Esophagus squamous epithelium (tissue), 5 donors: ENCODE measurements around the gene FCRL2. TPM values are rescaled to one million over a fixed set of nuclear protein-coding genes. Genes with fewer than 3 reads are reported as not detected.

Source experiments
- DNase-seq: peaks from one replicate; lab custom pipeline; 2025; lab: John Stamatoyannopoulos, UW
- H3K27ac ChIP-seq, 4 donors: fragments of 200-600 bp; sonication (generic); one replicate each; pipeline ENCODE4 v1.5.1; 2016 to 2019; ENCODE audit warnings: mild to moderate bottlenecking in 1 of 4
- H3K27me3 ChIP-seq, 4 donors: fragments of 200-600 bp; sonication (generic); 1 replicate in 3 of 4; 2 replicates in 1 of 4; pipeline versions ENCODE4 v1.5.1 to v1.6.0; 2017 to 2021; ENCODE audit warnings: antibody characterized with exemption in 1 of 4
- H3K36me3 ChIP-seq, 3 donors: fragments of 200-600 bp; sonication (generic); one replicate each; pipeline ENCODE4 v1.5.1; 2016 to 2019
- H3K4me1 ChIP-seq, 3 donors: fragments of 200-600 bp; sonication (generic); one replicate each; pipeline ENCODE4 v1.5.1; 2017 to 2019
- H3K4me3 ChIP-seq, 4 donors: fragments of 200-600 bp; sonication (generic); 1 replicate in 3 of 4; 2 replicates in 1 of 4; pipeline ENCODE4 v1.5.1; 2016 to 2019; ENCODE audit warnings: mild to moderate bottlenecking in 2 of 4, moderate library complexity in 1 of 4
- H3K9me3 ChIP-seq, 3 donors: fragments of 200-600 bp; sonication (generic); one replicate each; pipeline ENCODE4 v1.5.1; 2016 to 2019
- POLR2A ChIP-seq, 4 donors: fragments of 450-650 bp; IDR thresholded peaks; one replicate each; pipeline ENCODE4 v1.6.1; 2017; ENCODE audit warnings: antibody characterized with exemption in 4 of 4, mild to moderate bottlenecking in 4 of 4, moderate library complexity in 3 of 4
- WGBS, 2 donors: methylation state at CpG; one replicate each; pipeline ENCODE4 v1.1.5; 2018; 5-methylcytosine and 5-hydroxymethylcytosine counted together
- intact Hi-C: fragments of 100-400 bp; cut with DNase I; formaldehyde crosslinking; loops from one replicate; pipeline ENCODE4 v1.15.0; 2022
- total RNA-seq, 4 donors: library from RNA; depleted of rRNA; stranded (reverse); fragments of >200 nt; gene quantifications; one replicate each; pipeline ENCODE4 v1.1.0, GENCODE V29; 2016
- TF ChIP-seq, protein P1 (sequence below), 6 experiments: fragments of 450-650 bp in 4 of 6; fragments of 200-600 bp in 2 of 6; sonication (generic) in 2 of 6; IDR thresholded peaks; one replicate each; pipeline ENCODE4 v1.5.1; 2016 to 2019; ENCODE audit warnings: antibody characterized with exemption in 6 of 6, mild to moderate bottlenecking in 4 of 6, moderate library complexity in 4 of 6
- donor health status: DM: yes; HTN: yes; CAD: no.

FCRL2 gene, protein sequence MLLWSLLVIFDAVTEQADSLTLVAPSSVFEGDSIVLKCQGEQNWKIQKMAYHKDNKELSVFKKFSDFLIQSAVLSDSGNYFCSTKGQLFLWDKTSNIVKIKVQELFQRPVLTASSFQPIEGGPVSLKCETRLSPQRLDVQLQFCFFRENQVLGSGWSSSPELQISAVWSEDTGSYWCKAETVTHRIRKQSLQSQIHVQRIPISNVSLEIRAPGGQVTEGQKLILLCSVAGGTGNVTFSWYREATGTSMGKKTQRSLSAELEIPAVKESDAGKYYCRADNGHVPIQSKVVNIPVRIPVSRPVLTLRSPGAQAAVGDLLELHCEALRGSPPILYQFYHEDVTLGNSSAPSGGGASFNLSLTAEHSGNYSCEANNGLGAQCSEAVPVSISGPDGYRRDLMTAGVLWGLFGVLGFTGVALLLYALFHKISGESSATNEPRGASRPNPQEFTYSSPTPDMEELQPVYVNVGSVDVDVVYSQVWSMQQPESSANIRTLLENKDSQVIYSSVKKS
- total RNA-seq = under 1 TPM in 2 of 4 donors, not detected in 2; 0.19 to 0.32 TPM

DNA sequence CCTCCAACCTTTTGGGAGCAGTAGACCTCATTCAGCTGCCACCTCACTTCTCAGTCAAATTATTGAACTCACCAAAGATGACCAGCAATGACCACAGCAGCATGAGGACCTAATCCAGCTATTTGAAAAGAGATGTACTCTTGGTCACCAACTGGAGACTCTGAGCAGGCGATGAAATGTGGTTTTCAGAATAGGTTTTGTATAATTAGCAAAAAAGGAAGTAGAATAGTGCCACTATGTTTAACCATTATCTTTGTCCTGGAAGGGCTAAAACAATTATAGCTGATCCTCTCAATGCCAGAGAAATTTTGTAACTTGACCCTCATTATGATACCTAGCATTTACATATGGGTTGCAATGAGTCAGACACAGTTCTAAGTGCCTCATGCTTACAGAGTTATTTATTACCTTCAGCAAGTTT lies at the start of gene FCRL2:
Gene FCRL2, minus strand, starts transcription at position 162 of the 421 bp plus-strand sequence. Its CDS starts 59 bp downstream, at position 103.
- no peak for DNase-seq
- no peaks in the 10 kb centered on the region for H3K4me1 ChIP-seq
- H3K9me3 ChIP-seq = no peaks in the 10 kb centered on the region
- H3K4me3 ChIP-seq = no peak within 1 kb of the TSS
- no peaks in the 10 kb centered on the region for H3K27me3 ChIP-seq
- intact Hi-C loops = no loop called here
- 57 to 62% methylated on average over 1 of the region's 1 CpG for WGBS, 2 donors
- no peak within 1 kb of the TSS for H3K27ac ChIP-seq
- TF ChIP-seq, protein P1, sequence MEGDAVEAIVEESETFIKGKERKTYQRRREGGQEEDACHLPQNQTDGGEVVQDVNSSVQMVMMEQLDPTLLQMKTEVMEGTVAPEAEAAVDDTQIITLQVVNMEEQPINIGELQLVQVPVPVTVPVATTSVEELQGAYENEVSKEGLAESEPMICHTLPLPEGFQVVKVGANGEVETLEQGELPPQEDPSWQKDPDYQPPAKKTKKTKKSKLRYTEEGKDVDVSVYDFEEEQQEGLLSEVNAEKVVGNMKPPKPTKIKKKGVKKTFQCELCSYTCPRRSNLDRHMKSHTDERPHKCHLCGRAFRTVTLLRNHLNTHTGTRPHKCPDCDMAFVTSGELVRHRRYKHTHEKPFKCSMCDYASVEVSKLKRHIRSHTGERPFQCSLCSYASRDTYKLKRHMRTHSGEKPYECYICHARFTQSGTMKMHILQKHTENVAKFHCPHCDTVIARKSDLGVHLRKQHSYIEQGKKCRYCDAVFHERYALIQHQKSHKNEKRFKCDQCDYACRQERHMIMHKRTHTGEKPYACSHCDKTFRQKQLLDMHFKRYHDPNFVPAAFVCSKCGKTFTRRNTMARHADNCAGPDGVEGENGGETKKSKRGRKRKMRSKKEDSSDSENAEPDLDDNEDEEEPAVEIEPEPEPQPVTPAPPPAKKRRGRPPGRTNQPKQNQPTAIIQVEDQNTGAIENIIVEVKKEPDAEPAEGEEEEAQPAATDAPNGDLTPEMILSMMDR (IDR thresholded peaks at IDR 0.05) = no peak
- no peak for TF ChIP-seq POLR2A (IDR thresholded peaks at IDR 0.05)
- H3K36me3 ChIP-seq = no peaks in the 10 kb centered on the region

DNA sequence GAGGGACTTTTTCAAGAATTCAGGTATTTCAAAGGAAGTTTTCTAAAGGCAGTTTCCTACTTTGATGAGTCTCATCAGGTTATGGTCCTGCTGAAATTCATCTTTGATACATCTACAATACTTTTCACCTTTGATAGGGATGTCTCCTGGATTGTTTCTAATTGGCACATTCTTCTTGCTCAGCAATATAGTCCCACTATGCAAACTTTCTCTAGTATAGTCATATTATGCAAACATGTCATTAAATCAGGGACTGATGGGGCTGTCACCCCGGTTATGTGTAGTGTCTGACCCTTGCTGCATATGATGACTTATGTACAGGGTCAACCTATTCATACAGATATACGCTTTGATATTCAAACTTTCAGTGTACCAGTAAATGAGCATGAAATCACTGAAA lies 43.4 kb upstream of the FCRL2 start:
- 58 to 74% methylated on average over 2 of the region's 2 CpGs for WGBS, 2 donors
- no peak overlapping the region for H3K4me3 ChIP-seq
- H3K9me3 ChIP-seq = no peaks in the 10 kb centered on the region
- H3K4me1 ChIP-seq = no peaks in the 10 kb centered on the region
- no peaks in the 10 kb centered on the region for H3K27me3 ChIP-seq
- H3K36me3 ChIP-seq = no peaks in the 10 kb centered on the region
- DNase-seq = no peak
- H3K27ac ChIP-seq = no peak overlapping the region
- TF ChIP-seq, protein P1 (IDR thresholded peaks at IDR 0.05) = no peak
- no peak for TF ChIP-seq POLR2A (IDR thresholded peaks at IDR 0.05)
- intact Hi-C loops = no loop called here

DNA sequence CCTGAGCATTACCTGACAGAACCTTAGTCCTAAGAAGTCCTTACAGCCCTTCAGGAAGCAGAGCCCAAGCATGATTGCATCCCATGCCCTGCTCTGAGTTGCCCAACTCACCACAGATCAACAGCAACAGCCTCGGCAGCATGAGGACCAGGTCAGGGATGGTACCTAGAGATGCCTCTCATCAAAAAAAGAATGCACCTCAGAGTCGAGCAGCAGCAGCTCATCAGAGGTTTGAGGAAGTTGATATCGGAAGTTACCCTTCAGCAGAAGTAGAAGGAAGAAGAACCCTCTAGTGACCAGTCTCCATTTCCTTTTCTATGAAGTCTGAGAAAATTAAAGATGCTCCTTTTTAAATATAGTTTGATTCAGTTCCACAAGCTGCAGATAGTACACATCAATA lies 43.0 kb upstream of the FCRL2 start, which contains the start of gene FCRL1:
Gene FCRL1, minus strand, starts transcription at position 225 of the 400 bp plus-strand sequence. Its CDS starts 83 bp downstream, at position 142.
- no peak for DNase-seq
- H3K36me3 ChIP-seq = no peaks in the 10 kb centered on the region
- intact Hi-C loops = no loop called here
- TF ChIP-seq POLR2A (IDR thresholded peaks at IDR 0.05) = no peak
- TF ChIP-seq, protein P1 (IDR thresholded peaks at IDR 0.05) = no peak
- WGBS, 2 donors = 57 to 61% methylated on average over 2 of the region's 3 CpGs
- no peaks in the 10 kb centered on the region for H3K9me3 ChIP-seq
- no peak within 1 kb of the TSS for H3K27ac ChIP-seq
- H3K4me3 ChIP-seq = no peak within 1 kb of the TSS
- H3K27me3 ChIP-seq = no peaks in the 10 kb centered on the region
- H3K4me1 ChIP-seq = no peaks in the 10 kb centered on the region

DNA sequence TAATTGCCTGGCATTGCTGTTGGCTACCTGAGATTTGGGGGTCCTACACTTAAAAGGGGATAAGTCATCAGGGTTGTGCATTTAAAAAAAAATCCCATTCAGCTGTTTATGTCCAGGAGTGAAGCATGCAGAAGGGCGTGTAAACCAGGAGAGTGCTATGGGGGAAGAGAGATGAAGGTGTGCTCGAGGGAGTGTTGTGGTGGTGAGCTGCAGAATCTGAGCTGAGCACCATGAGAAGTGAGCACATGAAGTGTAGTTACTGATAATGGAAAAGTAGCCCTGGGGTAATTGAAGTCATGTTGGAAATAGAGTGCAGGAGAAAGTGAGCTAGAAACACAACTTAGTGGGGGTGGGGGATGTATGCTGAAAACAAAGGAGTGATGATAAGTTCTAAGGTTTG lies 42.3 kb upstream of the FCRL2 start:
- Histone ChIP-seq H3K9me3 (no peaks in the 10 kb centered on the region), H3K4me1 (no peaks in the 10 kb centered on the region), H3K4me3 (no peak overlapping the region), H3K27me3 (no peaks in the 10 kb centered on the region), H3K36me3 (no peaks in the 10 kb centered on the region), H3K27ac (no peak overlapping the region)
- WGBS, 2 donors = 65 to 70% methylated on average over 2 of the region's 2 CpGs
- intact Hi-C loops = no loop called here
- TF ChIP-seq, protein P1 (IDR thresholded peaks at IDR 0.05) = no peak
- no peak for TF ChIP-seq POLR2A (IDR thresholded peaks at IDR 0.05)
- no peak for DNase-seq

DNA sequence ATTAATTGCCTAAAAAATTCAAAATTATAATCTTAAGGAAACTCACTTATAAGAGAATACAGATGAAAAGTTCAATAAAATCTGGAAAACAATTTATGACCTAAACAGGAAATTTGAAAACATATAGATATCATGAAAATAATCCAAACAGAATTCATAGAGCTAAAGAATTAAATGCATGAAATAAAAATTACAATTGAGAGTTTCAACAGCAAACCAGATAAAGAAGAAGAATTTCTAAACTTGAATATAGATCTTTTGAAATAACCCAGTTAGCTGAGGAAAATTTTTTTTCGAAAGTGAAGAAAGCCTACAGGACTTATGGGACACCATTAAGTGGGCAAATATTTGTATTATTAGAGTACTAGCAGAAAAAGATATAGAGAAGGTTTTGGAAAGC lies 36.3 kb upstream of the FCRL2 start:
- Histone ChIP-seq H3K36me3 (no peaks in the 10 kb centered on the region), H3K9me3 (peaks cover 0 to 19% (median 0%) of the 10 kb centered on the region in 3 donors), H3K4me3 (no peak overlapping the region), H3K27ac (no peak overlapping the region), H3K27me3 (no peaks in the 10 kb centered on the region), H3K4me1 (no peaks in the 10 kb centered on the region)
- TF ChIP-seq, protein P1 (IDR thresholded peaks at IDR 0.05) = no peak
- TF ChIP-seq POLR2A (IDR thresholded peaks at IDR 0.05) = no peak
- intact Hi-C loops = no loop called here
- 57 to 66% methylated on average over 1 of the region's 1 CpG for WGBS, 2 donors
- DNase-seq = no peak
